SJCRH30 (cell line): Measurements from ENCODE around the gene CD7. TPM values are rescaled to one million over a fixed set of nuclear protein-coding genes. Genes with fewer than 3 reads are reported as not detected.

ENCODE experiments used
- DNase-seq, 2 experiments: peaks; one replicate each; pipeline ENCODE4 v3.0.0-alpha.2; 2015 to 2020
- H3K27ac ChIP-seq: fragments of 250-450 bp; sonication (Bioruptor Pico); 2 replicates; pipeline ENCODE4 v1.5.1; 2020; ENCODE audit warnings: mild to moderate bottlenecking, moderate library complexity
- H3K27me3 ChIP-seq: fragments of 250-450 bp; sonication (Bioruptor Pico); 2 replicates; pipeline ENCODE4 v1.5.1; 2020; ENCODE audit warnings: mild to moderate bottlenecking, moderate library complexity
- H3K36me3 ChIP-seq: fragments of 250-450 bp; sonication (Bioruptor Pico); 2 replicates; pipeline ENCODE4 v1.5.1; 2020; ENCODE audit warnings: mild to moderate bottlenecking, moderate library complexity
- H3K4me1 ChIP-seq: fragments of 250-450 bp; sonication (Bioruptor Pico); 2 replicates; pipeline ENCODE4 v1.5.1; 2020; ENCODE audit warnings: mild to moderate bottlenecking, moderate library complexity
- H3K4me3 ChIP-seq: fragments of 250-450 bp; sonication (Bioruptor Pico); 2 replicates; pipeline ENCODE4 v1.5.1; 2020; ENCODE audit warnings: mild to moderate bottlenecking, moderate library complexity
- H3K9me3 ChIP-seq: fragments of 250-450 bp; sonication (Bioruptor Pico); replicated peaks from 2 replicates; pipeline ENCODE4 v1.5.1; 2020; ENCODE audit warnings: mild to moderate bottlenecking, moderate library complexity
- total RNA-seq: library from RNA; depleted of rRNA; stranded (reverse); fragments of >200 nt; shearing (Covaris generic); gene quantifications from 2 replicates; pipeline ENCODE4 v1.2.3, GENCODE V29; 2014

The CD7 gene
- total RNA-seq, 1 experiment from 2014 or later, result 4.8 TPM

DNA sequence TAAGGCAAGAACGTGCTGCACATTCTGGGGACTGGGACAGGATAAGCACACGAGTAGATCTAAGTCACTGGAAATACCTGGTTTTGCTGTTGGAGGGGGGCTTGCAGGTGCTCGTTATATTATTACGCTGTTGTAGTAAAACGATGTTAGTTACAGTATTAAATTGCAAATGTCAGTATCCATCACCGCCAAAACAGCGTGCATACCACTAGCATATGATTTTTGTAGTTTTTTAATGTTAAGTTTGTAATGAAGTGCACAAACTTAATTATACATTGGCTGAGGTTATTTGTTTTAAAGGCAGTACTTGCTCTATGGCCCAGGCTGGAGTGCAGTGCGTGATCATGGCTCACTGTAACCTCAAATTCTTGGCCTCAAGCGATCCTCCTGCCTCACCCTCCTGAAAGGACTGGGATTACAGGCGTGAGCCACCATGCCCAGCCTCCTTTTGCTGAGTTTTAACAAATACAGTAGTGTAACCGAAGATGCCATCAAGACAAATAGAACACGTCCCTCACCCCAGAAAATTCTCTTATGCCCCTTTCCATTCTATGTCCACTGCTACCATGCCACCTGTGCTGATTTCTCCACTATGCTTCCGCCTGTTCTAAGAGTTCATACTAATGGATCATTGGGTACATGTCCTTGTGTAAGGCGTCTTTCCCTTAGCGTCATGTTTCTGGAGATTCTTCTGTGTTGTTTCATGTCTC lies 23.2 kb downstream of the CD7 start:
- H3K27ac ChIP-seq, result no peak overlapping the region
- peaks cover 20% of the 10 kb centered on the region for H3K4me1 ChIP-seq
- H3K4me3 ChIP-seq, result no peak overlapping the region
- DNase-seq, result no peak
- no peaks in the 10 kb centered on the region for H3K36me3 ChIP-seq
- no peaks in the 10 kb centered on the region for H3K9me3 ChIP-seq
- no peaks in the 10 kb centered on the region for H3K27me3 ChIP-seq

- DNase-seq, result peak; percentile 99 to 100
- H3K27me3 ChIP-seq, result no peaks in the 10 kb centered on the region
- peaks cover 27% of the 10 kb centered on the region for H3K4me1 ChIP-seq
- no peaks in the 10 kb centered on the region for H3K36me3 ChIP-seq
- peak overlapping the region; percentile 67 for H3K4me3 ChIP-seq
- no peaks in the 10 kb centered on the region for H3K9me3 ChIP-seq
- H3K27ac ChIP-seq, result peak overlapping the region; percentile 56
Observed at GRCh38 chr17:82292251-82293154, 24.9 kb downstream of the CD7 start.

- peaks cover 29% of the 10 kb centered on the region for H3K4me1 ChIP-seq
- peak overlapping the region; percentile 67 for H3K4me3 ChIP-seq
- H3K36me3 ChIP-seq, result no peaks in the 10 kb centered on the region
- no peak for DNase-seq
- H3K9me3 ChIP-seq, result no peaks in the 10 kb centered on the region
- H3K27me3 ChIP-seq, result no peaks in the 10 kb centered on the region
- peak overlapping the region; percentile 56 for H3K27ac ChIP-seq
Observed at GRCh38 chr17:82291582-82292250, 25.7 kb downstream of the CD7 start.

GRCh38 chr17:82287868-82288801 lies 29.3 kb downstream of the CD7 start:
- DNase-seq, result peak; percentile 99 to 100
- H3K27ac ChIP-seq, result peak overlapping the region; percentile 58
- no peaks in the 10 kb centered on the region for H3K27me3 ChIP-seq
- no peaks in the 10 kb centered on the region for H3K36me3 ChIP-seq
- no peak overlapping the region for H3K4me3 ChIP-seq
- H3K9me3 ChIP-seq, result no peaks in the 10 kb centered on the region
- peaks cover 34% of the 10 kb centered on the region for H3K4me1 ChIP-seq

DNA sequence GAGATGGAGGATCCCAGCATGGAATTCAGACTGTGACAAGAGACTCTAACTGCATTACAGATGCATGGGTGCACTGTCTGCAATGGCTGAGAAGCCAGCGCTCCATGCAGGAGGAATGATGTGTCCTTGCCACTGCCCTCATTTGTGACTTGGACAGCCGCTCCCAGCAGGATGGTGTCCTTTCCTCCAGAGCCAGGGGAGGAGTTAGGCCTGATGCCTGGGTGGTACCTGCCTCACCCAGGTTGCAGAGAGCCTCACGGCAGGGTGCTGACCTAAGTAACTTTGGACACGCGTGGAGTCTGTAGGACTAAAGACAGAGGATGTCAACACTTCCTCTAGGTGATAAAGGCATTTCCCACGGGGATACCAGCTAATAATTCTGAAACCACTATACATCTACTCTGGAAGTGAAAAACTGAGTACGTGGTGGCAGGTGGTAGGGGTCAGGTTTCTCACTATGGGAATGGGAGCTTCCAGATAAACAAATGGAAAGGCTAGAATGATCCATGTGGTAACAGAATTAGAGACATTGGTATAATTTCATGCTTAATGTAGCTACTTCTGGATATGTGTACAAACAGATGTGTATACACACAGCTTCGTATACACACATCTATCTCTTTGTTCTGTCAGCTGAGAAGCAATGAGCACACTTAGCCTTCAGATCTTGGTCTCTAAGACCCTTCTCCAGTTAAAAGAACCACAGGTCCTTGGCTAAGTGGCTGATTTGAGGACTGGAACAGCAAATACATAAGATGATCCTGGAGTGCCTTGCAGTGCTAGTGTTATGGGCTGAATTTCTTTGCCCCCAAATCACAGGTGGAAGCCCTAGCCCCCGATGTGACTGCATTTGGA lies 30.2 kb downstream of the CD7 start:
- H3K27ac ChIP-seq, result peak overlapping the region; percentile 58
- H3K36me3 ChIP-seq, result no peaks in the 10 kb centered on the region
- DNase-seq, result peak in 1 of 2 experiments; percentile 81
- H3K9me3 ChIP-seq, result no peaks in the 10 kb centered on the region
- H3K27me3 ChIP-seq, result no peaks in the 10 kb centered on the region
- no peak overlapping the region for H3K4me3 ChIP-seq
- H3K4me1 ChIP-seq, result peaks cover 43% of the 10 kb centered on the region

- Histone ChIP-seq H3K9me3 (no peaks in the 10 kb centered on the region), H3K4me1 (peaks cover 62% of the 10 kb centered on the region), H3K27ac (no peak overlapping the region), H3K27me3 (no peaks in the 10 kb centered on the region), H3K4me3 (no peak overlapping the region), H3K36me3 (no peaks in the 10 kb centered on the region)
- DNase-seq, result no peak
Observed at GRCh38 chr17:82285141-82285540, 32.3 kb downstream of the CD7 start.

DNA sequence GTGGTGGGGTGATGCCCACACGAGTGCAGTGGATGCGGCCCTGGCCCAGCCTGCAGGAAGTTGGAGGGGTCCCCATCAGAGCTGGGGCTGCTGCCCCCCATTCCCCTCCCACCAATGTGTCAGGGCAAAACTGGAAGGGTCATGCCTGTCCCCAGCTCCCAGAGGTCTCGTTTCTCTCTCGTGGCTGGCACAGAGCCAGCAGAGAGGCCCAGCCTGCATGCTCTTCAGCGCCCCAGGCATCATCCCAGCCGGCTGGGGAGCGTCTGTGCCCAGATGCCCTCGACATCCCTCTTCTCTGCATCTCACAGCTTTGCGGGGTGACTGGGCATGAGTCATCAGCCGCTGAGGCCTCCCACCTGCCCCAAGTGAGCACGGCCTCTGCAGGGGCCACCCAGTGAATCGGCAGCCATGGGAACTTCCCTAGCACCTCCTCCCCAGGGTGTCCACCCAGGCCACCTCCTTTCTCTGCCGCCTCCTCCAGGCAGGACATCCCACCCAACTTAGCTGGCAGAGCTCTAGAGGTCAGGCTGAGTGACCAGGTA lies 34.1 kb downstream of the CD7 start:
- Histone ChIP-seq H3K27ac (0 out of 2 replicates have a peak overlapping the region, but pooled peaks have one; percentile 9), H3K4me1 (peaks cover 50% of the 10 kb centered on the region), H3K27me3 (no peaks in the 10 kb centered on the region), H3K4me3 (no peak overlapping the region), H3K9me3 (no peaks in the 10 kb centered on the region), H3K36me3 (no peaks in the 10 kb centered on the region)
- peak; percentile 94 to 95 for DNase-seq

DNA sequence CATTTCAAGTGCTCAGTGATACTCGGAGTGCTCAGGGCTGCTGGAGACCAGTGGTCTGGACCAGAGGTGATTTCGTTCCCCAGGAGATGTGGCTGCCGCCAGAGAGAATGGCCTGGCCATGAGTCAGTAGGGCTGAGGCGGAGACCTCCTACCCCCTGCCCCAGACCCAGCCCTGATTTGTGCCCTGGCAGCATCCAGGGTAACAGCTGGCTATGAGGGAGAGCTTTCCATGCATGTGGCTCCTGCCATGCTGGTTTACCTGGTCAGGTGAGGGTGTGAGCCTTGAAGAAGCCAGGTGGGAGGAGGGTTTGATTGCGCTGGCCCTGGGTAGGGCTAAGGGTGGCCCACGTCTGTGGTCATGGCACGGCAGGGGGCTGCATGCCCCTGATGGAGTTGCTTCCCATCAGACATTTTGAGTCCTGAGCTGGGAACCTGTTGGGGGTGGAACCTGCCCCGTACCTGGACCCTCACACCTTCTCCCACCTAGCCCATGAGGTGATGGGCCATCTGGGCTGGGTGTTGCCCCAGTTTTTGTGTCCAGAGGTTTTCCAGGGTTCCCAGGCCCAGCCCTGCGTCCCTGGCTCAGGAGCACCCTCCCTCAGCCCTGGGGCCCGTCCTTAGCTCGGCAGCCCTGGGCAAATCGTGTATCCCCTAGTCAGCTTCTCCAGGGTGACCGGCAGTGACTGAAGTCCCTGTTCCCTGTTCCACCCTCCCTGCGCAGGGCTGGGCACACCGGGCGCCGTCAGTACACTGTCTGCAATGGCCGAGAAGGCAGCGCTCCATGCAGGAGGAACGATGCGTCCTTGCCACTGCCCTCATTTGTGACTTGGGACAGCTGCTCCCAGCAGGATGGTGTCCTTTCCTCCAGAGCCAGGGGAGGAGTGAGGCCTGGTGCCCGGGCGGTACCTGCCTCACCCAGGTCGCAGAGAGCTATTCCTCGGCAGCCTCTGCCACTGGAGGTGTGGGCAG lies 34.9 kb downstream of the CD7 start:
- H3K27ac ChIP-seq, result no peak overlapping the region; the same call in 1 of the 2 replicates
- DNase-seq, result peak in 1 of 2 experiments; percentile 65
- no peaks in the 10 kb centered on the region for H3K27me3 ChIP-seq

GRCh38 chr17:82281502-82282238 lies 35.7 kb downstream of the CD7 start:
- peak in 1 of 2 experiments; percentile 51 for DNase-seq
- Histone ChIP-seq H3K4me3 (no peak overlapping the region), H3K36me3 (no peaks in the 10 kb centered on the region), H3K4me1 (peaks cover 38% of the 10 kb centered on the region), H3K9me3 (no peaks in the 10 kb centered on the region), H3K27me3 (no peaks in the 10 kb centered on the region), H3K27ac (no peak overlapping the region; the same call in 1 of the 2 replicates)

More for the DNA sequence above, 34.9 kb downstream of the CD7 start:
- no peak overlapping the region for H3K4me3 ChIP-seq
- no peaks in the 10 kb centered on the region for H3K36me3 ChIP-seq
- peaks cover 45% of the 10 kb centered on the region for H3K4me1 ChIP-seq
- no peaks in the 10 kb centered on the region for H3K9me3 ChIP-seq

GRCh38 chr17:82281076-82281475 lies 36.3 kb downstream of the CD7 start:
- Histone ChIP-seq H3K9me3 (no peaks in the 10 kb centered on the region), H3K4me3 (no peak overlapping the region), H3K36me3 (no peaks in the 10 kb centered on the region), H3K4me1 (peaks cover 38% of the 10 kb centered on the region), H3K27ac (no peak overlapping the region), H3K27me3 (no peaks in the 10 kb centered on the region)
- DNase-seq, result peak in 1 of 2 experiments; percentile 59

DNA sequence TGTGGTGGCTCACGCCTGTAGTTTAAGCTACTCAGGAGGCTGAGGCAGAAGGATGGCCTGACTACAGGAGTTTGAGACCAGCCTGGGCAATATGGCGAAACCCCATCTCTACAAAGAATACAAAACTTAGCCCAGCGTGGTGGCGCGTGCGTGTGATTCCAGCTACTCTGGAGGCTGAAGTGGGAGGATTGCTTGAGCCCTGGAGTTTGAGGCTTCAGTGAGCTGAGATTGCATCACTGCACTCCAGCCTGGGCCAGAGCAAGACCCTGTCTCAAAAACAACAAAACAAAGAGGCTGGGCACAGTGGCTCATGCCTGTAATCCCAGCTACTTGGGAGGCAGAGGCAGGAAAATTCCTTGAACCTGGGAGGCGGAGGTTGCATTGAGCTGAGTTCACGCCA lies 36.9 kb downstream of the CD7 start:
- no peaks in the 10 kb centered on the region for H3K9me3 ChIP-seq
- H3K27ac ChIP-seq, result no peak overlapping the region
- H3K27me3 ChIP-seq, result no peaks in the 10 kb centered on the region
- no peak for DNase-seq
- no peak overlapping the region for H3K4me3 ChIP-seq
- no peaks in the 10 kb centered on the region for H3K36me3 ChIP-seq
- H3K4me1 ChIP-seq, result peaks cover 38% of the 10 kb centered on the region
